ENCODE measurements around the gene CIT.

- TF ChIP-seq SIN3A (IDR thresholded peaks at IDR 0.05; ENCODE audit: borderline replicate concordance, insufficient read depth, low read length): no peak
- no peak for TF ChIP-seq POLR2AphosphoS5 (IDR thresholded peaks at IDR 0.05; ENCODE audit: low read depth, low read length)
These were observed 196.0 kb downstream of the CIT start for GRCh38 chr12:119681111-119681510.
